H1 (cell line): Measurements from ENCODE around the gene ENO4.

Experiments
- CBX5 ChIP-seq: fragments of 300-800, 300-1000 bp; sonication (generic); IDR thresholded peaks from 2 replicates; pipeline ENCODE4 v1.7.1; 2016; ENCODE audit warnings: antibody characterized with exemption, low read length, low read depth
- CEBPB ChIP-seq: IDR thresholded peaks from 2 replicates; pipeline ENCODE4 v1.6.1; 2012; ENCODE audit warnings: low read depth, low read length
- CHD2 ChIP-seq: IDR thresholded peaks from 2 replicates; pipeline ENCODE4 v1.6.1; 2012; ENCODE audit warnings: low read length, improper control_type of control experiment
- CTCF ChIP-seq, 3 experiments: IDR thresholded peaks; 1 replicate in 2 of 3; 2 replicates in 1 of 3; pipeline versions ENCODE4 v1.5.1 to v1.6.1; 2011; ENCODE audit warnings: low read length in 3 of 3, mild to moderate bottlenecking in 3 of 3, inconsistent platforms in 2 of 3, low read depth in 1 of 3, moderate library complexity in 1 of 3; ENCODE audit not compliant: insufficient read depth in 1 of 3; ENCODE audit errors: control extremely low read depth in 1 of 3
- MAFK ChIP-seq: IDR thresholded peaks from 2 replicates; pipeline ENCODE4 v1.6.1; 2012; ENCODE audit warnings: low read depth, mild to moderate bottlenecking, improper control_type of control experiment, low read length
- POLR2A ChIP-seq, 2 experiments: IDR thresholded peaks; 1 replicate in 1 of 2; 2 replicates in 1 of 2; pipeline ENCODE4 v1.6.1; 2011; ENCODE audit warnings: low read depth in 2 of 2, low read length in 2 of 2, mild to moderate bottlenecking in 2 of 2; ENCODE audit errors: control extremely low read depth in 1 of 2
- POLR2AphosphoS5 ChIP-seq: IDR thresholded peaks from 2 replicates; pipeline ENCODE4 v1.6.1; 2011; ENCODE audit warnings: low read depth, low read length
- RXRA ChIP-seq: IDR thresholded peaks from 2 replicates; pipeline ENCODE4 v1.6.1; 2011; ENCODE audit warnings: low read depth, mild to moderate bottlenecking, low read length, moderate library complexity; ENCODE audit not compliant: insufficient read depth
- SIX5 ChIP-seq: IDR thresholded peaks from 2 replicates; pipeline ENCODE4 v1.6.1; 2011; ENCODE audit warnings: mild to moderate bottlenecking, low read depth, low read length
- TF ChIP-seq, protein P1 (sequence below): fragments of 300-600 bp; sonication (generic); IDR thresholded peaks from 2 replicates; pipeline ENCODE4 v1.7.1; 2012; ENCODE audit warnings: low read length, moderate library complexity, mild to moderate bottlenecking, inconsistent platforms; ENCODE audit not compliant: insufficient replicate concordance

DNA sequence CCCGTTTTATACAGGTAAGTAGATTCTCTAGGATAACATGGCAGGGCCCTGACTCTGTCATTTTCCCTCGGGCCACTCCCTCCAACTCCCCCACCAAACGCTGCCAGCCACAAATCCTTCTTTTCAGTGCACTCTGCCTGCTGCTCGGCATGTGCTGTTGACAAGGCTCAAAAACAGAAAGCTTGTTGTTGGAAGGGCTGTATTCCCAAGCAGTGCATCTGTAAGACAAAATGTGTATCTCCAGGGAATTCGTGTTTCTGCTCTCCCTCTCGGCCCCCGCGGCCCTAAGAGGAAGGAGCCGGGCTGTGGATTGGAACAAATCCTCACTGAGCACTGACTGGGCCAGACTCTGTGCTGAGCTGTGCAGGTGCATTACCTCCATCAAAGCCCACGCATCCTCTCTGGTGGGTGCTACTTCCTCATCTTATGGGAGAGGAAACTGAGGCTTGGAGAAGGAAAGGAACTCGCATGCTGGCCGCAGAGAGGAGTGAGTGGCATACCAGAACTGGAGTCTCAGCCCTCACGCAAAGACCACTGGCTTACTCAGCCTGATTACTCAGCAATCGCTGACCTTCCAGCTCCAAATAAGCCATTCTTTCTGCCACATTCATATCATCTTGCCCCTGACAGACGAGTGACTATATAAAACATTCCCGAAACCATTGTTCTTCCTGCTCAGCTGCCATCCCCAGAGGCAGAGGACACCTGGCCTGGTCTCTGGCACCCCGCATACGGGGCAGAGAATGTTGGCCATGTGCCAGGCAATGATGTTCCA, 33.5 kb upstream of the ENO4 start:
- TF ChIP-seq POLR2AphosphoS5: no peak
- no peak for TF ChIP-seq CTCF (IDR thresholded peaks at IDR 0.05; ENCODE audit: control extremely low read depth in 1 of 3, insufficient read depth in 1 of 3, low read depth in 1 of 3, low read length in 3 of 3)
- TF ChIP-seq POLR2A (IDR thresholded peaks at IDR 0.05; ENCODE audit: control extremely low read depth in 1 of 2, low read depth in 2 of 2, low read length in 2 of 2): no peak
- no peak for TF ChIP-seq SIX5
- TF ChIP-seq MAFK: no peak
- TF ChIP-seq RXRA: no peak
- TF ChIP-seq, protein P1, sequence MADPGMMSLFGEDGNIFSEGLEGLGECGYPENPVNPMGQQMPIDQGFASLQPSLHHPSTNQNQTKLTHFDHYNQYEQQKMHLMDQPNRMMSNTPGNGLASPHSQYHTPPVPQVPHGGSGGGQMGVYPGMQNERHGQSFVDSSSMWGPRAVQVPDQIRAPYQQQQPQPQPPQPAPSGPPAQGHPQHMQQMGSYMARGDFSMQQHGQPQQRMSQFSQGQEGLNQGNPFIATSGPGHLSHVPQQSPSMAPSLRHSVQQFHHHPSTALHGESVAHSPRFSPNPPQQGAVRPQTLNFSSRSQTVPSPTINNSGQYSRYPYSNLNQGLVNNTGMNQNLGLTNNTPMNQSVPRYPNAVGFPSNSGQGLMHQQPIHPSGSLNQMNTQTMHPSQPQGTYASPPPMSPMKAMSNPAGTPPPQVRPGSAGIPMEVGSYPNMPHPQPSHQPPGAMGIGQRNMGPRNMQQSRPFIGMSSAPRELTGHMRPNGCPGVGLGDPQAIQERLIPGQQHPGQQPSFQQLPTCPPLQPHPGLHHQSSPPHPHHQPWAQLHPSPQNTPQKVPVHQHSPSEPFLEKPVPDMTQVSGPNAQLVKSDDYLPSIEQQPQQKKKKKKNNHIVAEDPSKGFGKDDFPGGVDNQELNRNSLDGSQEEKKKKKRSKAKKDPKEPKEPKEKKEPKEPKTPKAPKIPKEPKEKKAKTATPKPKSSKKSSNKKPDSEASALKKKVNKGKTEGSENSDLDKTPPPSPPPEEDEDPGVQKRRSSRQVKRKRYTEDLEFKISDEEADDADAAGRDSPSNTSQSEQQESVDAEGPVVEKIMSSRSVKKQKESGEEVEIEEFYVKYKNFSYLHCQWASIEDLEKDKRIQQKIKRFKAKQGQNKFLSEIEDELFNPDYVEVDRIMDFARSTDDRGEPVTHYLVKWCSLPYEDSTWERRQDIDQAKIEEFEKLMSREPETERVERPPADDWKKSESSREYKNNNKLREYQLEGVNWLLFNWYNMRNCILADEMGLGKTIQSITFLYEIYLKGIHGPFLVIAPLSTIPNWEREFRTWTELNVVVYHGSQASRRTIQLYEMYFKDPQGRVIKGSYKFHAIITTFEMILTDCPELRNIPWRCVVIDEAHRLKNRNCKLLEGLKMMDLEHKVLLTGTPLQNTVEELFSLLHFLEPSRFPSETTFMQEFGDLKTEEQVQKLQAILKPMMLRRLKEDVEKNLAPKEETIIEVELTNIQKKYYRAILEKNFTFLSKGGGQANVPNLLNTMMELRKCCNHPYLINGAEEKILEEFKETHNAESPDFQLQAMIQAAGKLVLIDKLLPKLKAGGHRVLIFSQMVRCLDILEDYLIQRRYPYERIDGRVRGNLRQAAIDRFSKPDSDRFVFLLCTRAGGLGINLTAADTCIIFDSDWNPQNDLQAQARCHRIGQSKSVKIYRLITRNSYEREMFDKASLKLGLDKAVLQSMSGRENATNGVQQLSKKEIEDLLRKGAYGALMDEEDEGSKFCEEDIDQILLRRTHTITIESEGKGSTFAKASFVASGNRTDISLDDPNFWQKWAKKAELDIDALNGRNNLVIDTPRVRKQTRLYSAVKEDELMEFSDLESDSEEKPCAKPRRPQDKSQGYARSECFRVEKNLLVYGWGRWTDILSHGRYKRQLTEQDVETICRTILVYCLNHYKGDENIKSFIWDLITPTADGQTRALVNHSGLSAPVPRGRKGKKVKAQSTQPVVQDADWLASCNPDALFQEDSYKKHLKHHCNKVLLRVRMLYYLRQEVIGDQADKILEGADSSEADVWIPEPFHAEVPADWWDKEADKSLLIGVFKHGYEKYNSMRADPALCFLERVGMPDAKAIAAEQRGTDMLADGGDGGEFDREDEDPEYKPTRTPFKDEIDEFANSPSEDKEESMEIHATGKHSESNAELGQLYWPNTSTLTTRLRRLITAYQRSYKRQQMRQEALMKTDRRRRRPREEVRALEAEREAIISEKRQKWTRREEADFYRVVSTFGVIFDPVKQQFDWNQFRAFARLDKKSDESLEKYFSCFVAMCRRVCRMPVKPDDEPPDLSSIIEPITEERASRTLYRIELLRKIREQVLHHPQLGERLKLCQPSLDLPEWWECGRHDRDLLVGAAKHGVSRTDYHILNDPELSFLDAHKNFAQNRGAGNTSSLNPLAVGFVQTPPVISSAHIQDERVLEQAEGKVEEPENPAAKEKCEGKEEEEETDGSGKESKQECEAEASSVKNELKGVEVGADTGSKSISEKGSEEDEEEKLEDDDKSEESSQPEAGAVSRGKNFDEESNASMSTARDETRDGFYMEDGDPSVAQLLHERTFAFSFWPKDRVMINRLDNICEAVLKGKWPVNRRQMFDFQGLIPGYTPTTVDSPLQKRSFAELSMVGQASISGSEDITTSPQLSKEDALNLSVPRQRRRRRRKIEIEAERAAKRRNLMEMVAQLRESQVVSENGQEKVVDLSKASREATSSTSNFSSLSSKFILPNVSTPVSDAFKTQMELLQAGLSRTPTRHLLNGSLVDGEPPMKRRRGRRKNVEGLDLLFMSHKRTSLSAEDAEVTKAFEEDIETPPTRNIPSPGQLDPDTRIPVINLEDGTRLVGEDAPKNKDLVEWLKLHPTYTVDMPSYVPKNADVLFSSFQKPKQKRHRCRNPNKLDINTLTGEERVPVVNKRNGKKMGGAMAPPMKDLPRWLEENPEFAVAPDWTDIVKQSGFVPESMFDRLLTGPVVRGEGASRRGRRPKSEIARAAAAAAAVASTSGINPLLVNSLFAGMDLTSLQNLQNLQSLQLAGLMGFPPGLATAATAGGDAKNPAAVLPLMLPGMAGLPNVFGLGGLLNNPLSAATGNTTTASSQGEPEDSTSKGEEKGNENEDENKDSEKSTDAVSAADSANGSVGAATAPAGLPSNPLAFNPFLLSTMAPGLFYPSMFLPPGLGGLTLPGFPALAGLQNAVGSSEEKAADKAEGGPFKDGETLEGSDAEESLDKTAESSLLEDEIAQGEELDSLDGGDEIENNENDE: no peak
- no peak for TF ChIP-seq CBX5
- no peak for TF ChIP-seq CHD2
- TF ChIP-seq CEBPB: no peak
